BLaER1 (cell line): ENCODE measurements around the gene FMNL2.
A peak's percentile ranks its signal among the peaks of the same experiment; 100 is the strongest.

Source experiments
- H3K27ac ChIP-seq: shearing (Covaris generic); formaldehyde crosslinking; 2 replicates; pipeline ENCODE4 v1.8.1; 2022
- H3K27me3 ChIP-seq: shearing (Covaris generic); formaldehyde crosslinking; 2 replicates; pipeline ENCODE4 v1.8.1; 2022
- H3K36me3 ChIP-seq: shearing (Covaris generic); formaldehyde crosslinking; 2 replicates; pipeline ENCODE4 v1.8.1; 2022
- H3K4me1 ChIP-seq: shearing (Covaris generic); formaldehyde crosslinking; 2 replicates; pipeline ENCODE4 v1.8.1; 2022
- H3K4me2 ChIP-seq: shearing (Covaris generic); formaldehyde crosslinking; 2 replicates; pipeline ENCODE4 v1.8.1; 2022
- H3K4me3 ChIP-seq: shearing (Covaris generic); formaldehyde crosslinking; 2 replicates; pipeline ENCODE4 v1.8.1; 2022
- H3K9ac ChIP-seq: shearing (Covaris generic); formaldehyde crosslinking; 2 replicates; pipeline ENCODE4 v1.8.1; 2022
- H3K9me3 ChIP-seq: shearing (Covaris generic); formaldehyde crosslinking; 2 replicates; pipeline ENCODE4 v1.8.1; 2022
- H4K20me1 ChIP-seq: shearing (Covaris generic); formaldehyde crosslinking; 2 replicates; pipeline ENCODE4 v1.8.1; 2022
- Cebpa-rat ChIP-seq: shearing (Covaris generic); IDR thresholded peaks from 2 replicates; pipeline ENCODE4 v1.8.1; 2022

Gene FMNL2

GRCh38 chr2:152694161-152694661 lies 359.2 kb downstream of the FMNL2 start:
- no peak overlapping the region for H3K27ac ChIP-seq
- H3K4me2 ChIP-seq: peak overlapping the region; percentile 80
- no peaks in the 10 kb centered on the region for H3K27me3 ChIP-seq
- peaks cover 21% of the 10 kb centered on the region; the same call in 1 of the 2 replicates for H3K4me1 ChIP-seq
- H3K9ac ChIP-seq: peak overlapping the region; percentile 46
- peaks cover 46% of the 10 kb centered on the region for H3K36me3 ChIP-seq
- no peak for TF ChIP-seq Cebpa-rat
- no peaks in the 10 kb centered on the region for H3K9me3 ChIP-seq
- H3K4me3 ChIP-seq: peak overlapping the region; percentile 50
- H4K20me1 ChIP-seq: peaks cover 79% of the 10 kb centered on the region

GRCh38 chr2:152695763-152696162 lies 360.8 kb downstream of the FMNL2 start:
- Histone ChIP-seq H3K27ac (no peak overlapping the region), H3K4me3 (no peak overlapping the region), H3K36me3 (peaks cover 42% of the 10 kb centered on the region), H4K20me1 (peaks cover 81% of the 10 kb centered on the region), H3K4me2 (no peak overlapping the region), H3K27me3 (no peaks in the 10 kb centered on the region), H3K9me3 (0 out of 2 replicates have a peak, but pooled peaks cover 3% of the 10 kb centered on the region), H3K4me1 (peaks cover 21% of the 10 kb centered on the region; the same call in 1 of the 2 replicates), H3K9ac (no peak overlapping the region)
- no peak for TF ChIP-seq Cebpa-rat

- Histone ChIP-seq H3K9ac (no peak overlapping the region), H4K20me1 (peaks cover 84% of the 10 kb centered on the region), H3K27me3 (no peaks in the 10 kb centered on the region), H3K4me2 (no peak overlapping the region), H3K4me1 (peaks cover 21% of the 10 kb centered on the region; the same call in 1 of the 2 replicates), H3K4me3 (no peak overlapping the region), H3K9me3 (peaks cover 10% of the 10 kb centered on the region), H3K36me3 (peaks cover 44% of the 10 kb centered on the region), H3K27ac (no peak overlapping the region)
- TF ChIP-seq Cebpa-rat: no peak
Observed at GRCh38 chr2:152696476-152696875, 361.5 kb downstream of the FMNL2 start.
